MM.1S (cell line): ENCODE data around the gene TRIP4.

ENCODE experiments used
- EZH2 ChIP-seq: fragments of 300-600 bp; sonication (generic); optimal IDR thresholded peaks from 2 replicates; pipeline ENCODE3; 2017; ENCODE audit warnings: low read depth, mild to moderate bottlenecking, antibody characterized with exemption, low read length, mixed read lengths
- EZH2phosphoT487 ChIP-seq: fragments of 300-600 bp; sonication (generic); IDR thresholded peaks from 2 replicates; pipeline ENCODE4 v1.6.1; 2018; ENCODE audit warnings: antibody characterized with exemption, low read length
- TF ChIP-seq, protein P1 (sequence below): fragments of 300-600 bp; sonication (generic); IDR thresholded peaks from 2 replicates; pipeline ENCODE4 v1.5.1; 2016; ENCODE audit warnings: antibody characterized with exemption, low read length, mixed read lengths

DNA sequence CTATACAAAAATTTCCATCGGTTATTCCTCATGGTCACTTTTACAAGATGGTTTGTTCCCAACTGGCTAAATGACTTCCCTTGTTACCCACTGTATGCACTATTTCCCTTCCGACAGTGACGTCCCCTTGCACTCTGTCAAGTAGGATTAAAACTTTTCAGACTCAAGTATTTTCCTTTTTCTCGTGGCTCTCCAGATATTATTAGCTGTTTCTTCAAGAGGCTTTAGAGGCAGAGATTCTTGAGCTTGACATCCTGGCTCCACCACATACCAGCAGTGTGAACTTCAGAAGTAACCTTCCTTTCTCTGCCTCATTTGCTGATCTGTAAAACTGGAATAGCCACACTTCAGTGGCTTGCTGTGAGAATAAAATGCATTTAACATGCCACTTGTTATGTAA lies 45.7 kb upstream of the TRIP4 start:
- TF ChIP-seq EZH2phosphoT487 (no peak), EZH2 (no peak)
- TF ChIP-seq, protein P1, sequence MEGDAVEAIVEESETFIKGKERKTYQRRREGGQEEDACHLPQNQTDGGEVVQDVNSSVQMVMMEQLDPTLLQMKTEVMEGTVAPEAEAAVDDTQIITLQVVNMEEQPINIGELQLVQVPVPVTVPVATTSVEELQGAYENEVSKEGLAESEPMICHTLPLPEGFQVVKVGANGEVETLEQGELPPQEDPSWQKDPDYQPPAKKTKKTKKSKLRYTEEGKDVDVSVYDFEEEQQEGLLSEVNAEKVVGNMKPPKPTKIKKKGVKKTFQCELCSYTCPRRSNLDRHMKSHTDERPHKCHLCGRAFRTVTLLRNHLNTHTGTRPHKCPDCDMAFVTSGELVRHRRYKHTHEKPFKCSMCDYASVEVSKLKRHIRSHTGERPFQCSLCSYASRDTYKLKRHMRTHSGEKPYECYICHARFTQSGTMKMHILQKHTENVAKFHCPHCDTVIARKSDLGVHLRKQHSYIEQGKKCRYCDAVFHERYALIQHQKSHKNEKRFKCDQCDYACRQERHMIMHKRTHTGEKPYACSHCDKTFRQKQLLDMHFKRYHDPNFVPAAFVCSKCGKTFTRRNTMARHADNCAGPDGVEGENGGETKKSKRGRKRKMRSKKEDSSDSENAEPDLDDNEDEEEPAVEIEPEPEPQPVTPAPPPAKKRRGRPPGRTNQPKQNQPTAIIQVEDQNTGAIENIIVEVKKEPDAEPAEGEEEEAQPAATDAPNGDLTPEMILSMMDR = no peak
